ENCODE results near the gene PHF8.

GRCh38 chrX:54042609-54043021 is 1.7 kb downstream of the PHF8 start:
- no peak for TF ChIP-seq POLR2A (IDR thresholded peaks at IDR 0.05)
- TF ChIP-seq, protein P1, sequence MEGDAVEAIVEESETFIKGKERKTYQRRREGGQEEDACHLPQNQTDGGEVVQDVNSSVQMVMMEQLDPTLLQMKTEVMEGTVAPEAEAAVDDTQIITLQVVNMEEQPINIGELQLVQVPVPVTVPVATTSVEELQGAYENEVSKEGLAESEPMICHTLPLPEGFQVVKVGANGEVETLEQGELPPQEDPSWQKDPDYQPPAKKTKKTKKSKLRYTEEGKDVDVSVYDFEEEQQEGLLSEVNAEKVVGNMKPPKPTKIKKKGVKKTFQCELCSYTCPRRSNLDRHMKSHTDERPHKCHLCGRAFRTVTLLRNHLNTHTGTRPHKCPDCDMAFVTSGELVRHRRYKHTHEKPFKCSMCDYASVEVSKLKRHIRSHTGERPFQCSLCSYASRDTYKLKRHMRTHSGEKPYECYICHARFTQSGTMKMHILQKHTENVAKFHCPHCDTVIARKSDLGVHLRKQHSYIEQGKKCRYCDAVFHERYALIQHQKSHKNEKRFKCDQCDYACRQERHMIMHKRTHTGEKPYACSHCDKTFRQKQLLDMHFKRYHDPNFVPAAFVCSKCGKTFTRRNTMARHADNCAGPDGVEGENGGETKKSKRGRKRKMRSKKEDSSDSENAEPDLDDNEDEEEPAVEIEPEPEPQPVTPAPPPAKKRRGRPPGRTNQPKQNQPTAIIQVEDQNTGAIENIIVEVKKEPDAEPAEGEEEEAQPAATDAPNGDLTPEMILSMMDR (IDR thresholded peaks at IDR 0.05): peak in 1 of 4 donors; percentile 9

Data from right lobe of liver (tissue), 4 donors.